Stimulated activated CD4-positive, alpha-beta T cell treated with anti-CD3 and anti-CD28 coated beads, Interleukin-12 subunit alpha, Interleukin-12 subunit beta, amount 100 ng/mL, for 4 hours (primary cell): Measurements from ENCODE around the gene NRG2.

ENCODE experiments used
- DNase-seq: peaks from one replicate; pipeline ENCODE4 v3.0.0-alpha.2; 2020

The NRG2 gene

DNA sequence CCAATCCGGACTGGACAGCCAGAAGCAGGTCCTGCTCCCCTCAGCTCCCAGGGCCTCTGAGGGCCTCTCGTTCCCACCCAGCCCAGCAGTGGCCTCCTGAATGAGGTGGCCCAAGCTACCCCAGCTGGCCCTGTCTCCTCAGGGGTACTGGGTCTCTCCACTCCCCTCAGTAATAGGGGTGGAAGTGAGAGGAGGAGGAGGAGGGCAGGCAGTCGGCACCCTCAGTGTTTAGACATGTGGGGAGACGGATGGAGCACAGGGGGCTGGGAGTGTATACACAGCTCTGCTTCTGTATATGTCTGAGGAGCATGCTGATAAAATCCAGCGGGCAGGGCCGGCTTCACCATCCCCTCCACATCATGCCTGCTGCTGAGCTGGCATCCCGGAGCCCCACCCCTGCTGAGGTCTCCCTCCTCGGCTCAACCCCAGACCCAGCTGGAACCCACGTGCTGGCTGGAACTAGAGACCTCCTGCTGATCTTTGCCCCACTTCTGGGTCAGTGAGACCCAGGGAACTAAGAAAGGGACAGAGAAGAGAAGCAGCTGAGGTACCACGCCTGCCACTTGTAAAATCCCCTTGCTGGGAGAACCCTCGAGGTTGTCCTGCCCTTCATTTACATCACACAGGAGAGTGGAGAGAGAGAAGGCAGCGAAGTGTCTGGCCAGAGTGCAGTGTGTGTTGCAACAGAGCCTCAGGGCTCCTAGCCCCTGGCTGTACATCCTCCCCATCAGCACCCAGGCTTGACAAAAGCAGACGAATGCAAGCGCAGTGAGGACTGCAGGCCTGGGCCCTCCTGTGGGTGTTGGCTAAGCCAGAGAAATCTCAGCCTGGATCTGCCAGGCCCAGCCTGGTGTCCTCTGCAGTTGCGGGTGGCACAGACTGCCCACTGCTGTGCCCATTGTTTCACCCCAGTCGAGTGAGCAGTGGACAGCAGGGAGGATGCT is 170.0 kb downstream of the NRG2 start:
- DNase-seq: no peak

GRCh38 chr5:139872052-139872766 is 170.9 kb downstream of the NRG2 start:
- DNase-seq: no peak

GRCh38 chr5:139871614-139872013 is 171.5 kb downstream of the NRG2 start:
- DNase-seq: no peak

DNA sequence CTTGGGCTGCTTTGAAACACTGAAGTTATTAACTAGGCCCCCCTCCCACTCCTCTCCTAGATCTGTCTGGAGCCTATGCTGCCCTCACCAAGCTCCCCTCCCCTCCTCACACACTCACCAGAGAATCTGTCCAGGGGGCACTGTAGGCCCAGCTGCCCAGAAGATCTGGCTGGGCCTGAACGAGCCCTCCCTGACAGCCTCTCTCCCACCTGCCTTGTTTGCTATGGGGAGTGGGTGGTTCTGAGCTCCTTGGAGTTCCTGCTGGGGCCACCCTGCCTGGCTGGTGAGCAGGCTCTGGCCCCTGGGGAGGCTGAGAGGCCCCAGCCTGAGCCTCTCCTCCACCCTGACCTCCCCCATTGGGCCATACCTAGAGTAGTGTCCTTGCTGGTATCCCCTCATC is 172.4 kb downstream of the NRG2 start:
- no peak for DNase-seq

DNA sequence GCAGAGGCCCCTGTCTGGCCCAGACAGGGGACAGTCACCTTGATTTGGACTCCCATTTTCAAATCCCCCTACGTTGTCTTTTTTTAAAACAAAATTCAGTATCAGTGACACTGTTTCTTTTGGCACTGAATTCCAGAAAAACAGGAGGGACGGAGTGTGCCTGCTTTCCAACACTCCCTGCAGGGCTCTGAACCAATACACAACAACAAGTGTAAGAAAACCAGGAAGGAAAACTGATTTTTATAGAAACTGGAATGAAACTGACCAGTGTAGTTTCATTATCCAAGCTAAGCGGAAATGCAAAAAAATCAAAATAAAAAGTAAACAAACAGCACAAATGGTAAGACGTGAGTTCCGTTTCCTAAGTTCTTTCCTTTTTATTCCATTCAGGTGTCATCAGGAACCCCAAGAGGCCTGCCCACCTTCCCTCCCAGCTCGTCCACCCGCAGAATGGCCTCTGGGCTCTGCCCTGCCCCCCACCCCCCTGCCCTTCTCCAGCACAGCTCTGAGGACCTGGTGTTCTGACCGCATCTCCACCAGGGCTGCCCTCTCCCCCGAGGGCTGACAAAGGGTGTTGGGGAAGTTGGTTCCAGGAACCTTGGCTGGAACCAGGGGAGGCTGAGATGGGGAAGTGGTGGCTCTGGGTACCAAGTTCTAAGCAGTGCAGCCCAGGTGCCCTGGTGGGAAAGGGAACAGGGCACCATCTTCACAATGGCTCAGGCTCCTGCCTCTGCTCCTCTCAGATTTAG is 173.9 kb downstream of the NRG2 start:
- no peak for DNase-seq

GRCh38 chr5:139867581-139867980 is 175.5 kb downstream of the NRG2 start:
- no peak for DNase-seq

GRCh38 chr5:139867109-139867508 is 176.0 kb downstream of the NRG2 start:
- no peak for DNase-seq

DNA sequence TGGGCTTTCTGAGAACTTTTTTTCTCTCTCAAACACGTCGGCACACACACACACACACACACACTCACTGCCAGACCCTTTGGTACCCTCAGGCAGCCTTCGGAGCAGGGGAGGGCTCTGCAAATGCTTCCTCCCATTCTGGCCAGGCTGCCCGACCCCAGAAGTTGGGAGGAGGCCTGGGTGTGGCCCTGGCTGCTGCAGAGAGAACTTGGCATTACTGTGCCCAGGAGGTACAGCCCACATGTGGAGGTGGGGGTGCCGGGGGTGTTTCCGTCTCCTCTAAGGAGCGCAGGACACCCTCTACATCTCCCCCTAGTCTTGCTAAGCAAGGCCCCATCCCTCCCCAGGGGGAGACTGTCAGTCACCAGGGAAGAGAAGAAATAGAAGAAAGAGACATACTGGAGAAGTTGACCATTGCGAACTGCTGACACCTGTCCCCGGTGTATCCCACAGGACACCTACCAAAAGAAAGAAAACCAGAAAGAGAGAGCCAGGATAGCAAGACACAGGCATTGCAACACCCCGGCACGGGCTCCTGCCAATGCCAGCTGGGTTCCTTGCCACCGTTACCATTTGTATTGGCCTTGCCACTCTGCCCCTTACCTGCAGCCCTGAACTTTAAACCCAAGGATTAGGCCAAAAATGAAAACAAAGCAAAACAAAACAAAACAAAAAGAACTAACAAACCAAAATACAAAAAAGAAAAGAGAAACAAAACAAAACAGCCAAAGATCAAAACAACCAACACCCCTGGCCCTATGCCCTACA is 178.2 kb downstream of the NRG2 start:
- DNase-seq: no peak

DNA sequence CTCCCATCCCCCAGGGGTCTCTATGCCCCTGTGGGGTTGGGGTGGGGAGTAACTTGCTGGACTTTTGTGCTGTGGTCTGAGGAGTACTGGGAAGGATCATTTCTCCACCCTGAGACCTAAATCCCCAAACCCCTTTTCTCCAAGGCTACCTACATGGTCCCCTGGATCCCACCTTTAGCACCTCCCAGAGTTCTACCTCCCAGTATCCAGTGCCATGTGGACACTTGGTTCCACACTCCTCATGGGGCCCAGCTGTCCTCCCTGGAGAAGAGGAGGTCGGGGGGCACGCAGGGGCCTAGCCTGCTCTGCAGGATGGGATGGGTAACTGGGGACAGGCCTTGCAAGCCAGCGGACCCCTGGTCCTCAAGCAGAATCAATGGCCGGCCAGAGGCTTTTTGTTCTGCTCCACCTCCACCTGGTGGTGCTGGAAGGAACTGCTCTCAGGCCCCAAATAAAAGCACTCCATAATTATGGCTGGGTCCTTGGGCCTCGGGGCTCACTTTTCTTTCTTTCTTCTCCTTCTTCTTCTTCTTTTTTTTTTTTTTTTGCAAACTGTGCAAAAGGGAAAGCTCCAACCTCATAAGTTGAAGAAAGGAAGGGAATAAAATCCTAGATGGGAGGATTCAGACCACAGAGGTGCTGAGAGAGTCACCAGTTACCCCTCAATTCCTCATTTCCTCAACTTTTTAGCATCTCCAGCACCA is 179.1 kb downstream of the NRG2 start:
- DNase-seq: peak; percentile 51

DNA sequence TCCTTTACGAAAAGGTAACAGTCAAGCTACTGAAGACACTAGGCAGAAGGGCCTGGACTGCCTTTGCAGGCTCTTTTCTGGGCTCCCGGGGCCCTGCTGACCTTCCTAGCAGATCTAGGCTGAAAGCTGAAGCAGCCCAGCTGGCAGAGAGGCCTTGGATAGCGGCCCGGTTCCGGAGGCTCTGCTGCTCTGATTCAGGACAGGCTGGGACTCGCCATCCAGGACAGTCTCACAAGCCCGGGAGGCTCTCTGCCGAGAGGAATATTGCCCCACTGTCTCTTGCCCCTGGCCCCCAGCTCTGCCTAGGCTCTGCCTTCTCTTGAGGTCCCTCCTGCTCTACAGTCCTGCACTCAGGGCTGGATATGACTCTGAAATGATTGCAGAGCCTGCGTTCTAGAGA is 179.7 kb downstream of the NRG2 start:
- no peak for DNase-seq

DNA sequence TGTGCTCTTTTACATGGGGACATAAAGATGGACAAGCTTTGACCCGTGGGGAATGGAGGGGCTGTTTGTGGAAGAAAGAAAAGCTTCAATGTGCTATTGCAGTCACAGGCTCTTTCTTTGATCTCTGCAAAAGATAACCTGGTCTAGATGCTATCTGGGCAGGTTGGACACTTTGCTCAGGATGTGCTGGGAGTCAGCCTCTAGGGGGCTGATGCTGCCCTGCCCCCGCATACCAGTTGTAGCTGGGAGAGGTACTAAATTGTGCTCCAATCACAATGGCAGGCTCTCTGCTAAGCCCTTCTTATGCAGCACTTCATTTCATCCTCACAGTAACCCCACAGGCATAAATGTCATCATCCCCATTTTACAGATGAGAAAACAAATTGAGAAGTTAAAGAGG is 180.3 kb downstream of the NRG2 start:
- DNase-seq: no peak

GRCh38 chr5:139862313-139862712 is 180.8 kb downstream of the NRG2 start:
- DNase-seq: no peak

GRCh38 chr5:139861889-139862207 is 181.3 kb downstream of the NRG2 start:
- DNase-seq: no peak

- no peak for DNase-seq
These were observed 181.8 kb downstream of the NRG2 start for GRCh38 chr5:139861021-139861888.

DNA sequence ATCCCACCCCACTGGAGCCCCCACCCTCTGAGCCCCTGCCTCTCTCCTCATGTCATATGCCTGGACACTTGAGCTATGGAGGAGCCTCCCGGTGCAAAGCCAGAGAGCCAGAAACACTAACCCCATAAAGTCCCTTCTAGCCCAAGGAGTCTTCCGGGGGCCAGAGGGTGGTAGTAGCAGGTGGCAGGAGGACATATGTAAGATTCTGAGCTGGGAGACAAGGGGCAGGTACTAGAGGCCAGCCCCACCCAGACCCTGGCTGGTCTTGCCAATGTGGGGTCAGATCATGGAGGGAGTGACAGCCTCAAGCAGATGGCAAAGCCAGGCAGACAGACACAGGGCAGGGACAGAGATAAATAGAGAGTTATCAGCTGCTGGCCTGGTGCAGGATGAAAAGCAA is 184.1 kb downstream of the NRG2 start:
- DNase-seq: no peak

DNA sequence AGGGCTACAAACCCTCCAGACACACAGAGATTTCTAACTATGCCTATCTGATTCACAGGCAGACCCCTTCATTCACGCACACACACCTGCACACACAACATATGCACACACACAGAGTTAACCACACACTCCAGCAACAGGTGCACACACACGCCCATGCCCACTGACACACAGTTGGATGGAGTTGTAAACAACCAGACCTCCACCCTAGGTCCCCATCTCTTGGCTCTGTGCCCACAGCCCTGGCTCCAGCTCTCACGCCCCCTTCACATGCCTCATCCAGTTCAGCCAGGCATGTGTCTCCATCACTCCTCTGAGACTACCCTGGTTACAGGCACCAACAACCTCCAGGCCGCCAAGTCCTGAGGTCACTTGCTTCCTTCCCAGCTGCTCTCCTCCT is 186.4 kb downstream of the NRG2 start:
- DNase-seq: no peak

DNA sequence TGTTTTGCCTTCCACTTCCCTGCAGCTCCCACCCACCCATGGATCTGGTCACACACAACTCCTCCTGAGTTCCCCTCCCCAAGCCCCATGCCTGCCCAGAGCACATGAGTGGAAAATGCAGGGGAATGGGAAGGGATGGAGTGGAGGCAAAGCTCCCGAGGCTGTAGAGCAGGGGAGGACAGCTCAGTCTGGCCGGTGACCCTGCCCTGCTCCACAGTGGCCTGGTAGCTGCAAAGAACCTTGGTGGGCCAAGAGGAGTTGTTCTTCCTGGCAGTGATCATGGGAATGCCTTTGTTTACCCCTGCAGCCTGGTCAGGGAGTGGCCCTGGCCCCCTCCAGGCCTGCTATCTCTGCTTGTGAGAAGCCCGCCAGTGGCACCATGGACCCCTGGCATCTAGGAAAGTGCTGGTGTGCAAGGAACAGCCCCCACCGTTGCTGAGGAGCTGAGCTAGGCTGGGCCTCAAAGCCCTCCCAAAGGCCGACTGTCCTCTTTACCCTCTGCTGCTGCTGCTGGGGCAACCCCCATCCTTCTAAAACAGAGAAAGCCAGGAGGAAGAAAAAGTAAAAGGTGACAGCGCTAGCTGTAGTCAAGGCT is 187.1 kb downstream of the NRG2 start:
- DNase-seq: no peak

- DNase-seq: no peak
These were observed 187.6 kb downstream of the NRG2 start for GRCh38 chr5:139855451-139855850.

DNA sequence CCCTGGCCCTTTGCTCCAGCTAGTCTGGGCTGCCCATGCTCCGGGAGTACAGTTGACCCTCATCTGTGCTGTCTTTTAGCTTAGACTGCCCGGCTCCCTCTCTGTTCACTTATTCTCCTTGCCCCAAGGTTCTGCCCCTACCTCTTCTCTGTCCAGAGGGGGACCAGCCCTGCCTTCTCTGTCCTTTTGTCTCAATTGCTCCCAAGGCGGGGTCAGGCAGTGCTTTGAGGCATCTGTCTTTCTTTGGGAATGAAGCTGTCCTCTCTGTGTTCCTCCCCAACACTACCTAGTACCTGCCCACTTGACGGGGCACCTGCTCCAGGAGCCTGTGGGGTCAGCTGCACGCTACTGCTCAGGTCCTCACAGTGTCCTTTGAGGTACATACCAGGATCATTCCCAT is 188.1 kb downstream of the NRG2 start:
- no peak for DNase-seq

- DNase-seq: no peak
These were observed 189.0 kb downstream of the NRG2 start for GRCh38 chr5:139854029-139854605.
